Measurements from ENCODE around the gene NPAT.

DNA sequence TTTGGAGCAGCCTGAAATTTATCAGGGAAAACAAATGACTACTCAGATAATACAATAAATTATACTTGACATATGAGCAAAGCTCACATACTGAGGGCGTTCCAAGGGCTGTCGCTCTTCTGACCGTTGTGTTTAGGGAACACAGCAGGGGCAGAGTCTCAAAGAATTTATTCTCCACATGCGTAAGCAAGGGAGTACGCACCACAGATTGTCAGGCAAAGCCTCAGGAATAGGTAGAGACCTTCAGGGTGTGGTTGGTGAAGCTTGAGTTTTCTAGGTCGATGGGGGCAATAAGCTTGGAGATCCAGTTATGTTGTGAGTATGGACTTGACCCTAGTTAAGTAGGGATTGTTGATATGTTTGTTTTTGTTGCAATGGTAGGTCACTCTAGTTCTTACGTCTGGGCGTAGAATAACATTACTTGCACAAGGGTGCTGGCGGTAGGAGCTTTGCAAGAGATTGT lies 100.2 kb downstream of the NPAT start:
- TF ChIP-seq, protein P1, sequence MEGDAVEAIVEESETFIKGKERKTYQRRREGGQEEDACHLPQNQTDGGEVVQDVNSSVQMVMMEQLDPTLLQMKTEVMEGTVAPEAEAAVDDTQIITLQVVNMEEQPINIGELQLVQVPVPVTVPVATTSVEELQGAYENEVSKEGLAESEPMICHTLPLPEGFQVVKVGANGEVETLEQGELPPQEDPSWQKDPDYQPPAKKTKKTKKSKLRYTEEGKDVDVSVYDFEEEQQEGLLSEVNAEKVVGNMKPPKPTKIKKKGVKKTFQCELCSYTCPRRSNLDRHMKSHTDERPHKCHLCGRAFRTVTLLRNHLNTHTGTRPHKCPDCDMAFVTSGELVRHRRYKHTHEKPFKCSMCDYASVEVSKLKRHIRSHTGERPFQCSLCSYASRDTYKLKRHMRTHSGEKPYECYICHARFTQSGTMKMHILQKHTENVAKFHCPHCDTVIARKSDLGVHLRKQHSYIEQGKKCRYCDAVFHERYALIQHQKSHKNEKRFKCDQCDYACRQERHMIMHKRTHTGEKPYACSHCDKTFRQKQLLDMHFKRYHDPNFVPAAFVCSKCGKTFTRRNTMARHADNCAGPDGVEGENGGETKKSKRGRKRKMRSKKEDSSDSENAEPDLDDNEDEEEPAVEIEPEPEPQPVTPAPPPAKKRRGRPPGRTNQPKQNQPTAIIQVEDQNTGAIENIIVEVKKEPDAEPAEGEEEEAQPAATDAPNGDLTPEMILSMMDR (IDR thresholded peaks at IDR 0.05): no peak
- TF ChIP-seq POLR2AphosphoS5 (IDR thresholded peaks at IDR 0.05; ENCODE audit: low read depth, low read length): no peak

Measured in Panc1 (cell line).